Subcutaneous abdominal adipose tissue (tissue), 5 donors: ENCODE data around the gene SLC35A5.
"Not testable (repeated sequence)": the region's sequence is repeated elsewhere in the genome, so short reads cannot be mapped to it uniquely, and the experiment has no call there.

Experiments
- H3K27ac ChIP-seq: one replicate; pipeline ENCODE4 v1.7.0; 2013; ENCODE audit warnings: low read depth, mild to moderate bottlenecking, inconsistent platforms, low read length, moderate library complexity
- H3K27me3 ChIP-seq, 5 donors: one replicate each; pipeline ENCODE4 v1.7.0; 2013; ENCODE audit warnings: low read length in 5 of 5, inconsistent platforms in 1 of 5; ENCODE audit not compliant: control insufficient read depth in 5 of 5, insufficient read depth in 4 of 5
- H3K36me3 ChIP-seq, 5 donors: one replicate each; pipeline ENCODE4 v1.7.0; 2013; ENCODE audit warnings: low read length in 5 of 5; ENCODE audit not compliant: control insufficient read depth in 5 of 5, insufficient read depth in 5 of 5
- H3K4me1 ChIP-seq, 5 donors: one replicate each; pipeline ENCODE4 v1.7.0; 2013; ENCODE audit warnings: low read length in 5 of 5, mild to moderate bottlenecking in 3 of 5, moderate library complexity in 1 of 5; ENCODE audit not compliant: control insufficient read depth in 5 of 5, insufficient read depth in 5 of 5
- H3K4me3 ChIP-seq, 5 donors: one replicate each; pipeline ENCODE4 v1.7.0; 2013; ENCODE audit warnings: low read length in 5 of 5, low read depth in 1 of 5
- H3K9ac ChIP-seq, 5 donors: one replicate each; pipeline ENCODE4 v1.7.0; 2013; ENCODE audit warnings: low read length in 5 of 5, mild to moderate bottlenecking in 4 of 5, moderate library complexity in 3 of 5
- H3K9me3 ChIP-seq, 5 donors: one replicate each; pipeline ENCODE4 v1.7.0; 2013; ENCODE audit warnings: low read length in 5 of 5; ENCODE audit not compliant: control insufficient read depth in 5 of 5
- donor health status: healthy.
- donor health status: healthy.
- donor health status: healthy.
- donor health status: healthy.
- donor health status: healthy.

Gene SLC35A5, protein sequence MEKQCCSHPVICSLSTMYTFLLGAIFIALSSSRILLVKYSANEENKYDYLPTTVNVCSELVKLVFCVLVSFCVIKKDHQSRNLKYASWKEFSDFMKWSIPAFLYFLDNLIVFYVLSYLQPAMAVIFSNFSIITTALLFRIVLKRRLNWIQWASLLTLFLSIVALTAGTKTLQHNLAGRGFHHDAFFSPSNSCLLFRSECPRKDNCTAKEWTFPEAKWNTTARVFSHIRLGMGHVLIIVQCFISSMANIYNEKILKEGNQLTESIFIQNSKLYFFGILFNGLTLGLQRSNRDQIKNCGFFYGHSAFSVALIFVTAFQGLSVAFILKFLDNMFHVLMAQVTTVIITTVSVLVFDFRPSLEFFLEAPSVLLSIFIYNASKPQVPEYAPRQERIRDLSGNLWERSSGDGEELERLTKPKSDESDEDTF

DNA sequence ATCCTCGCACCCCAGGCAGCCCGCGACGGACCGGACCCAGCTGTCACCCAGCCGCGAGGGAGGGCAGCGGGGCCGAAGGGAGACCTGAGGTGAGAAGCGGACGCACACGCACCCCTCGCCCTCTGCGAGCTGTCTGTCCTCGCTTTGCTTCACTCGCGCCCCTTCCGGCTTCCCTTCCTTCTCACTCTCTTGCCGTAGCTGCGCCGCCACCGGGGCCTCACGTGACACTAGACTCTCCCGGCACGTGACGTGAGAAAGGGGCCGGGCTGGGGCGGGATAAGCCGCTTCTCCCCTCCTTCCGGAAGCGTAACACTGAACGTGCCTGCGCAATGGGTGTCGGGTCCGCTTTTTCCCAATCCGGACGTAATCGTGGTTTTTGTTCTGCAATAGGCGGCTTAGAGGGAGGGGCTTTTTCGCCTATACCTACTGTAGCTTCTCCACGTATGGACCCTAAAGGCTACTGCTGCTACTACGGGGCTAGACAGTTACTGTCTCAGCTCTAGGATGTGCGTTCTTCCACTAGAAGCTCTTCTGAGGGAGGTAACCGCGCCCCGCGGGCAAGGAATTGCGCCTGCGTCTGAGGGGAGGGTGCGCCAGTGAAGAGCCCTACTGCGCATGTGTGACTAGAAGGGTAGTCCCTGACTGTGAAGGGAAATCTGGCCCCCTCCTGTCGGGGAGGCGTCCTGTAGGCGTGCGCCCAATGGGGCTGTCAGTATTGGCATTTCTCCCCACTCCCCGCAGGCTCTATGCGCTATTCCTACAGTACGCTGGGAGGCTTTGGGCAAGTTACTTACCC lies at the start of gene SLC35A5, which contains the start of gene ATG3:
Gene SLC35A5, plus strand, starts transcription at position 312 of the 796 bp plus-strand sequence. CDS start 1,359 bp downstream, outside the sequence.
Gene ATG3, minus strand, starts transcription at position 229 of the 796 bp plus-strand sequence. CDS start 434 bp downstream, outside the sequence.
- Histone ChIP-seq H3K4me3 (peak within 1 kb of the TSS; percentile 88 to 100 (median 95)), H3K27ac (peak within 1 kb of the TSS; percentile 97), H3K4me1 (peaks cover 13 to 45% (median 27%) of the 10 kb centered on the region in 5 donors), H3K27me3 (no peaks in the 10 kb centered on the region), H3K36me3 (peaks cover 0 to 4% (median 0%) of the 10 kb centered on the region in 5 donors), H3K9me3 (no peaks in the 10 kb centered on the region), H3K9ac (peak within 1 kb of the TSS; percentile 83 to 98 (median 96))

DNA sequence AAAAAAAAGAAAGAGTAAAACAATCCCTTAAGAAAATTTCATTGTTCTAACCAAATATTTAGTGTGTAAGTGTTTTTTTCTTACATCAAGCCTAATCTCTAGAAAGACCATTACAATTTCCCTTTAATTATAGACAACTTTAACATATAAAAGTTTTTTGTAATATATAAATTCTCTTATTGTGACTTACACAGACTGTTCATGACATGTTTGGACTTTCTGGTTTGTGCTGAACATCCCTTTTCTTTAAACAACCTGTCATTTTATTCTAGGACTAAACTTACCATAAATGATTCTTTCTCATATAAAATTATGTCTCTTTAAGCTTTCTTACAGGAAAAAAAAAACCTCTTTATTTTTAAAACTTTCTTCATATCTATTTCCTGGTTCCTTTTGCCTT lies 49.5 kb upstream of the SLC35A5 start:
- Histone ChIP-seq H3K9me3 (no peaks in the 10 kb centered on the region), H3K36me3 (no peaks in the 10 kb centered on the region), H3K4me1 (peaks cover 0 to 6% (median 0%) of the 10 kb centered on the region in 5 donors), H3K27me3 (no peaks in the 10 kb centered on the region), H3K9ac (no peak overlapping the region), H3K27ac (no peak overlapping the region), H3K4me3 (no peak overlapping the region)

DNA sequence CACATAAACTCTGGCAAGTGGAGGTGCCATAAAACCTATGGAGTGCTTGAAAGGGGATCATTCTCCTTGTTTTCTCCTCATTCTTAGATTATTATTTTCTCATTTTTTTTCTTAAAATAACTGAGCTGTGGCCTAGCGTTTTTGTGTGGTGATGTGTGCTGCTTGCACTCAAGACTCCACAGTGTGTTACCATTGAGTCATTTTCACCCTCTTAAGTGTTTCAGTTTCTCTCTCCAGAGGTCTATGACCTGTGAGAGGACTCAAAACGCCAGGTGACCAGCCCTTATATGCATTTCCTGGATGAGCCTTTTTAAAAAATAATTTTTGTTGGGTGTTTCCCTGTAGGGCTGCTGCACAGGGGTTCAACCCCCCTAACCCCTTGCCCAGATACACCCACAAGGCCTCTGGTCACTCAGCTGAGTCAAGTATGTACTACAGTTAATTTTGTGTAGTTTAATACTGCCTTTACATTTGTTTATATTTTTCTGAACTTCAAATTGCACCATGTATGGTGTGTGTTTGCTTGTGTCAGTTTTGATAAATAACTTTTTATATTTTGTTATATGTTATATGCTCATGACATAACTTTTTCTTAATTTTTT lies 47.2 kb upstream of the SLC35A5 start:
- Histone ChIP-seq H3K9me3 (no peaks in the 10 kb centered on the region), H3K4me1 (no peaks in the 10 kb centered on the region), H3K9ac (no peak overlapping the region), H3K36me3 (no peaks in the 10 kb centered on the region), H3K4me3 (no peak overlapping the region), H3K27ac (no peak overlapping the region), H3K27me3 (no peaks in the 10 kb centered on the region)

DNA sequence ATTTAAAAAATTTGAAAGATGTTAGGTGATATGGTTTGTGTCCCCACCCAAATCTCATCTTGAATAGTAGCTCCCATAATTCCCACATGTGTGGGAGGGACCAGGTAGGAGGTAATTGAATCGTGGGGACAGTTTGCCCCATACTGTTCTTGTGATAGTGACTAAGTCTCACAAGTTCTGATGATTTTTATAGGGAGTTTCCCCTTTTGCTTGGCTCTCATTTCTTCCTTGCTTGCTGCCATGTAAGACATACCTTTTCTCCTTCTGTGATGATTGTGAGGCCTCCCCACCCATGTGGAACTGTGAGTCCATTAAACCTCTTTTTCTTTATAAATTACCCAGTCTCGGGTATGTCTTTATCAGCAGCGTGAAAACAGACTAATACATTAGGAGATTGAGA lies 42.9 kb upstream of the SLC35A5 start:
- H3K4me1 ChIP-seq, H3K9ac ChIP-seq, H3K36me3 ChIP-seq, H3K27ac ChIP-seq, H3K27me3 ChIP-seq, H3K9me3 ChIP-seq, H3K4me3 ChIP-seq: not testable (repeated sequence)

DNA sequence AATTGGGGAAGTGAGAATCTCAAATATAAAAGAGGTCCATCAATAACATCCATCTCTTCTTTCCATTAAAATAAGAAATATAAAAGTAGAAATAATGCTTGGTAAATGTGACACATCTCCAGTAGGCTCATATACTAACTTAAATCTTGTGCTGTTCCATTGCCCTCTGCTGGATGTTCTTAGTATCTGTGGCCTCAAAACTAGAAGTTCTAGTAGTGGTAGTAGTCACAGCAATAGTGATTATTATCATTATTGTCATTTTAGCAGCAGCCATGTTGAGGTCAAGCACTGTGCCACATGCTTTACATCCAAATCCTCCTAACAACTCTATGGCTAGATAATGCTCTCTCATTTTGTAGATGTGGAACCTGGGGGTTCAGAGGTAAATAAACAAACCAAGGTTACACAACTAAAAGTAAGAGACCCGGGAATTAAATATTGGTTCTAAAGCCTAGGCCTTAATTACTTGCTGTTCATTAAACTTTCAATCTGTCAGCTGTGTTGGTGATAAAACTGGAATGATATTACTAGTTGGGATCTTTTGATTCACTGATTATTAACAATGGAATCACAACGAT lies 42.3 kb upstream of the SLC35A5 start:
- H3K9me3 ChIP-seq = no peaks in the 10 kb centered on the region
- no peaks in the 10 kb centered on the region for H3K27me3 ChIP-seq

DNA sequence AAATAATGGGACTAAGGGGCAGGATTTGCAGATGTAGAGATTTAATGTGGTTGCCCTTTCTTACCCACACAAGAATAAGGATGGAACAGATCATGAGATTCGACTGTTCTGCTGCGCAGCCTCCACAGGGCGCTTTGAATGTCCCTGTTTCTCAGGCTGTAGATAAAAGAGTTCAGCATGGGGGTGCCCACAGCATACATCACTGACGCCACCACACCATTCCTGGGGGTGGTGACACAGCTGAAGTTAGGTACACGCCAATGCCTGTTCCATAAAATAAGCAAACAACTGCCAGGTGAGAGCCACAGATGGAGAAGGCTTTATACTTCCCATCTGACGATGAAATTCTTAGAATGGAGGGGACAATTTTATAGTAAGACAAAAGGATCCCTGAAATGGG lies 37.7 kb upstream of the SLC35A5 start:
- H3K4me3 ChIP-seq, H3K27me3 ChIP-seq, H3K9me3 ChIP-seq, H3K27ac ChIP-seq, H3K4me1 ChIP-seq, H3K9ac ChIP-seq: not testable (repeated sequence)
- H3K36me3 ChIP-seq = peaks cover 8 to 33% (median 21%) of the 10 kb centered on the region in 5 donors

More for the DNA sequence above, 42.3 kb upstream of the SLC35A5 start:
- no peak overlapping the region for H3K9ac ChIP-seq
- no peak overlapping the region for H3K4me3 ChIP-seq
- peaks cover 0 to 5% (median 1%) of the 10 kb centered on the region in 5 donors for H3K36me3 ChIP-seq
- no peak overlapping the region for H3K27ac ChIP-seq
- no peaks in the 10 kb centered on the region for H3K4me1 ChIP-seq

DNA sequence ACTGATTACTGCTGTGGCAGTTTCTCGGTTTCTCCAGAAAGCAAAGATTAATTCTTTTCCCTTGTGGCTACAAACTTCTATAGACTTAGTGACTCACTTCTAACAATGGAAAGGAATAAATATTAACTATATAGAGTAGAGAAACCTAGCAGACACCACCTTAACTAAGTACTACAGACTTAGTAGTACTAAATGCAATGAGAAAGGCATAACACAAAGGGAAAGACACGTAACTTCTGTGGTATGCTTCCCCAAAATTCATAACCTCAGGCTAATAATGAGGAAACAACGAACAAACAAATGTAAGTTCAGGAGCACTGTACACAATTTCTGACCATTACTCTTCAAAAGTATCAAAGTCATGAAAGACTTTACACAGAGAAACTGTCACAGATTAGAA lies 31.3 kb upstream of the SLC35A5 start:
- Histone ChIP-seq H3K27ac (no peak overlapping the region), H3K27me3 (no peaks in the 10 kb centered on the region), H3K4me1 (no peaks in the 10 kb centered on the region), H3K4me3 (no peak overlapping the region), H3K9me3 (no peaks in the 10 kb centered on the region), H3K36me3 (peaks cover 33 to 59% (median 49%) of the 10 kb centered on the region in 5 donors), H3K9ac (no peak overlapping the region)

DNA sequence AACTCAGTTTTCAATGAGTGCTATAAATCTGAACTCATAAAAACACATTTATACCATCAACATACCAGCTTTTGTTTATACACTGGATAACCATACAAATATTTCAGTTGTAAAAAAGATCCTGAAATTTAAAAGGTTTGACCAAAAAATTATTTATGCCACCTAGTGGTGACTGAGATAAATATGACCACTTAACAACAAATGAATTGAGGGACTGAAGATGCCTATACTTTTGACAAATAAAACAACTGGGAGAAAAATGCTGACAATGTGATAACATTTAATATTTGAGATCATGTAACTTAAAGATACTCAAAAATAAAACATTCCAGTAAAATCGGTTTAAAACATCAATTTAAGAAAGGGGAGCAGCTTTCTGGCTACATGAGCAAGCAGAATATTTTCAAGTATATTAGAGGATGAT lies 30.5 kb upstream of the SLC35A5 start:
- H3K4me1 ChIP-seq = no peaks in the 10 kb centered on the region
- peaks cover 37 to 66% (median 55%) of the 10 kb centered on the region in 5 donors for H3K36me3 ChIP-seq
- no peaks in the 10 kb centered on the region for H3K9me3 ChIP-seq

DNA sequence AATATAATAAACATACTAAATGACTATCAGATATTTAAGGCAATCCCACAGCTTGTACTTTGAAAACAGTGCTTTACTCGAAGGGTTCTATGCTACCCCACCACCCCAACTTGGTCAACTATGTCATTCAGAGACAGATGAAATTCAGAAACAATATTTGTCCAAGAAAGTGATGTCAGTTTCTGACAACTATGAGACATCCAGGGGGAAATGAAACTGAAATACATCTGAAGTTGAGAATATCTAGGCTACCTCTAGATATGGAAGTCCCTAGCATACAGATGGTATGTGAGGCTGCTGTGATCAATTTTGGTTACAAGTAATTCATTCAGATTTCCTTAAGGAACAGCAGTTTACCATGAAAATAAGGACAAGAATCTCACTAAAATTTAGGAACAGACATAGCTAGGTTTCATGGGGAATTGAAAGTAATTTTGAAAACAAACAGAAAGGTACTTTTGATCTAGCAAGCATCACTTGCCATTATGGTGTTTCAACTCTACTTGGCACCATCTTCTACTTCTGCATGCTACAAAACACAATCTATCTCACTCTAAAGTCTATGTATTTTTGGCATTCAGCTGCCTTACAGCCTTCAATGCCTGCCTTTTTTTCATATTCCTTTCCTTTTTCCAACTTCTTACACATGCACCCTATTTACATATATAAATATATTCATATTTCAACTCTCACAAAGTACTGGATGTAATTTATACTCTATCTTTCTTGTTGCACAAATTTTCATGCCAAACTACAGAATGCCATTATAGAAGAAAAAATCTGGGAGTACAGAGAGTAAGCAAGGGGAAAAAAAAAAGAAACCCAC lies 21.8 kb upstream of the SLC35A5 start:
- peaks cover 24 to 58% (median 34%) of the 10 kb centered on the region in 5 donors for H3K36me3 ChIP-seq
- H3K27me3 ChIP-seq = no peaks in the 10 kb centered on the region
- no peak overlapping the region for H3K4me3 ChIP-seq
- H3K9ac ChIP-seq = no peak overlapping the region
- H3K27ac ChIP-seq = no peak overlapping the region
- H3K9me3 ChIP-seq = no peaks in the 10 kb centered on the region
- H3K4me1 ChIP-seq = no peaks in the 10 kb centered on the region

More for the DNA sequence above, 30.5 kb upstream of the SLC35A5 start:
- Histone ChIP-seq H3K9ac (no peak overlapping the region), H3K27me3 (no peaks in the 10 kb centered on the region), H3K4me3 (no peak overlapping the region), H3K27ac (no peak overlapping the region)
